H9 (cell line): ENCODE data around the gene GALNT2. TPM values are rescaled to one million over a fixed set of nuclear protein-coding genes. Genes with fewer than 3 reads are reported as not detected.

Experiments used
- DNase-seq: peaks from one replicate; pipeline ENCODE4 v3.0.0-alpha.2; 2017
- H2AFZ ChIP-seq: one replicate; pipeline ENCODE4 v1.6.1; 2013; ENCODE audit warnings: mild to moderate bottlenecking, low read length, control low read depth, moderate library complexity
- H2AK5ac ChIP-seq: 2 replicates; pipeline ENCODE4 v1.6.1; 2013; ENCODE audit warnings: low read length, control low read depth, mixed read lengths; ENCODE audit not compliant: insufficient read length
- H2BK120ac ChIP-seq: one replicate; pipeline ENCODE4 v1.6.1; 2013; ENCODE audit warnings: low read depth, mild to moderate bottlenecking, low read length, control low read depth, inconsistent platforms; ENCODE audit not compliant: poor library complexity, severe bottlenecking
- H2BK12ac ChIP-seq: 2 replicates; pipeline ENCODE4 v1.6.1; 2013; ENCODE audit warnings: low read length, control low read depth, mixed read lengths, low read depth; ENCODE audit not compliant: insufficient read length
- H2BK15ac ChIP-seq: 2 replicates; pipeline ENCODE4 v1.6.1; 2013; ENCODE audit warnings: low read depth, low read length, control low read depth
- H2BK20ac ChIP-seq: one replicate; pipeline ENCODE4 v1.6.1; 2013; ENCODE audit warnings: low read depth, mild to moderate bottlenecking, low read length, control low read depth, inconsistent platforms; ENCODE audit not compliant: poor library complexity, severe bottlenecking
- H2BK5ac ChIP-seq: 2 replicates; pipeline ENCODE4 v1.6.1; 2013; ENCODE audit warnings: low read length, control low read depth, mixed read lengths; ENCODE audit not compliant: insufficient read length
- H3K14ac ChIP-seq: 2 replicates; pipeline ENCODE4 v1.6.1; 2013; ENCODE audit warnings: low read length, control low read depth; ENCODE audit not compliant: insufficient read depth
- H3K18ac ChIP-seq: 2 replicates; pipeline ENCODE4 v1.6.1; 2013; ENCODE audit warnings: low read depth, mild to moderate bottlenecking, mixed read lengths, low read length, control low read depth; ENCODE audit not compliant: insufficient read length
- H3K23ac ChIP-seq: 2 replicates; pipeline ENCODE4 v1.6.1; 2013; ENCODE audit warnings: low read length, control low read depth, mixed read lengths, low read depth; ENCODE audit not compliant: insufficient read length
- H3K23me2 ChIP-seq: 2 replicates; pipeline ENCODE4 v1.6.1; 2013; ENCODE audit warnings: low read depth, mild to moderate bottlenecking, mixed read lengths, low read length, control low read depth; ENCODE audit not compliant: insufficient read length, poor library complexity, severe bottlenecking
- H3K27ac ChIP-seq: 2 replicates; pipeline ENCODE4 v1.5.1; 2013; ENCODE audit warnings: low read length, control low read depth, mixed read lengths, low read depth; ENCODE audit not compliant: insufficient read length
- H3K27me3 ChIP-seq: 2 replicates; pipeline ENCODE4 v1.6.1; 2013; ENCODE audit warnings: low read length, control low read depth, inconsistent platforms; ENCODE audit not compliant: insufficient read depth
- H3K4ac ChIP-seq: 2 replicates; pipeline ENCODE4 v1.6.1; 2013; ENCODE audit warnings: low read depth, mild to moderate bottlenecking, control low read depth, inconsistent platforms, low read length, moderate library complexity
- H3K4me1 ChIP-seq: 2 replicates; pipeline ENCODE4 v1.6.1; 2013; ENCODE audit warnings: low read length, control low read depth, inconsistent platforms; ENCODE audit not compliant: insufficient read depth
- H3K4me2 ChIP-seq: 2 replicates; pipeline ENCODE4 v1.6.1; 2013; ENCODE audit warnings: low read length, control low read depth, mixed read lengths; ENCODE audit not compliant: insufficient read length, insufficient read depth
- H3K56ac ChIP-seq: 2 replicates; pipeline ENCODE4 v1.6.1; 2013; ENCODE audit warnings: low read depth, mild to moderate bottlenecking, mixed read lengths, low read length, control low read depth; ENCODE audit not compliant: insufficient read length
- H3K79me1 ChIP-seq: 2 replicates; pipeline ENCODE4 v1.6.1; 2013; ENCODE audit warnings: low read depth, mild to moderate bottlenecking, moderate library complexity, low read length, control low read depth, inconsistent platforms; ENCODE audit not compliant: insufficient read depth, poor library complexity, severe bottlenecking
- H3K79me2 ChIP-seq: 2 replicates; pipeline ENCODE4 v1.6.1; 2013; ENCODE audit warnings: low read length, control low read depth, inconsistent platforms; ENCODE audit not compliant: insufficient read depth
- H3K9ac ChIP-seq: 2 replicates; pipeline ENCODE4 v1.6.1; 2013; ENCODE audit warnings: low read length, control low read depth, mixed read lengths; ENCODE audit not compliant: insufficient read length; ENCODE audit errors: extremely low read depth
- H3K9me3 ChIP-seq: one replicate; pipeline ENCODE4 v1.6.1; 2013; ENCODE audit warnings: low read depth, low read length, inconsistent platforms; ENCODE audit not compliant: control insufficient read depth
- H3T11ph ChIP-seq: one replicate; pipeline ENCODE4 v1.6.1; 2013; ENCODE audit warnings: mild to moderate bottlenecking, low read length, control low read depth, inconsistent platforms
- H4K20me1 ChIP-seq: one replicate; pipeline ENCODE4 v1.6.1; 2013; ENCODE audit not compliant: control insufficient read depth, insufficient read length, insufficient read depth
- H4K5ac ChIP-seq: 2 replicates; pipeline ENCODE4 v1.6.1; 2013; ENCODE audit warnings: low read depth, mild to moderate bottlenecking, mixed read lengths, low read length, control low read depth; ENCODE audit not compliant: insufficient read length
- H4K8ac ChIP-seq: replicated peaks from 2 replicates; pipeline ENCODE4 v1.6.1; 2013; ENCODE audit warnings: low read length, control low read depth, mixed read lengths, low read depth; ENCODE audit not compliant: insufficient read length
- H4K91ac ChIP-seq: 2 replicates; pipeline ENCODE4 v1.6.1; 2013; ENCODE audit warnings: low read depth, mild to moderate bottlenecking, moderate library complexity, mixed read lengths, low read length, control low read depth; ENCODE audit not compliant: insufficient read length
- H3K27ac Mint-ChIP-seq, 3 experiments: 2 replicates in 2 of 3; 3 replicates in 1 of 3; pipeline ENCODE4 v1.8.0; 2020 to 2021; ENCODE audit warnings: mixed read lengths in 3 of 3, mild to moderate bottlenecking in 1 of 3, moderate library complexity in 1 of 3
- H3K27me3 Mint-ChIP-seq: 2 replicates; pipeline ENCODE4 v1.8.0; 2021; ENCODE audit warnings: low read depth, mild to moderate bottlenecking, moderate library complexity, mixed read lengths
- H3K36me3 Mint-ChIP-seq, 3 experiments: 2 replicates in 2 of 3; 3 replicates in 1 of 3; pipeline ENCODE4 v1.8.0; 2020 to 2021; ENCODE audit warnings: low read depth in 3 of 3, mixed read lengths in 3 of 3; ENCODE audit not compliant: insufficient read depth in 1 of 3
- H3K4me1 Mint-ChIP-seq, 2 experiments: 2 replicates each; pipeline ENCODE4 v1.8.0; 2020; ENCODE audit warnings: mixed read lengths in 2 of 2
- H3K4me3 Mint-ChIP-seq, 2 experiments: 2 replicates in 1 of 2; 3 replicates in 1 of 2; pipeline ENCODE4 v1.8.0; 2020 to 2021; ENCODE audit warnings: mild to moderate bottlenecking in 2 of 2, mixed read lengths in 2 of 2, moderate library complexity in 1 of 2
- H3K9me3 Mint-ChIP-seq, 2 experiments: 2 replicates in 1 of 2; 3 replicates in 1 of 2; pipeline ENCODE4 v1.8.0; 2020; ENCODE audit warnings: mild to moderate bottlenecking in 2 of 2, mixed read lengths in 2 of 2, moderate library complexity in 1 of 2
- CTCF ChIP-seq: fragments of 200-600 bp; sonication (generic); conservative IDR thresholded peaks from 3 replicates; pipeline ENCODE4 v1.8.0; 2021; ENCODE audit warnings: antibody characterized with exemption, mild to moderate bottlenecking
- WGBS: extraction: QIAGEN DNeasy Blood & Tissue Kit; methylation state at CpG from one replicate; pipeline ENCODE4 v1.1.7; 2013; ENCODE audit warnings: missing lambda C conversion rate, low lambda C conversion rate, mixed read lengths; ENCODE audit not compliant: insufficient read length; ENCODE audit errors: extremely low coverage; 5-methylcytosine and 5-hydroxymethylcytosine counted together
- total RNA-seq: library from RNA; stranded (reverse); gene quantifications from 2 replicates; pipeline ENCODE4 v1.2.1, GENCODE V29; 2021

GALNT2 gene
- total RNA-seq, 1 experiment from 2014 or later, result 57.6 TPM

- Histone ChIP-seq H3K4me2 (no peak overlapping the region), H3K27ac (no peak overlapping the region), H3K4me1 (peaks cover 7% of the 10 kb centered on the region; the same call in 1 of the 2 replicates), H4K91ac (no peak overlapping the region), H2BK5ac (no peak overlapping the region), H4K5ac (no peak overlapping the region), H3K79me1 (peaks cover 21% of the 10 kb centered on the region), H3K14ac (no peak overlapping the region), H3K79me2 (peaks cover 21% of the 10 kb centered on the region; the same call in 1 of the 2 replicates), H3K56ac (no peak overlapping the region), H3T11ph (no peak overlapping the region), H2BK12ac (no peak overlapping the region), H3K23me2 (no peaks in the 10 kb centered on the region), H4K8ac (no peak overlapping the region), H2AK5ac (no peak overlapping the region), H2AFZ (no peak overlapping the region), H2BK120ac (no peak overlapping the region), H3K9ac (no peak overlapping the region), H3K23ac (no peak overlapping the region), H4K20me1 (no peaks in the 10 kb centered on the region), H2BK15ac (no peak overlapping the region), H3K4ac (no peak overlapping the region), H3K27me3 (no peaks in the 10 kb centered on the region), H3K18ac (no peak overlapping the region), H2BK20ac (no peak overlapping the region), H3K9me3 (no peaks in the 10 kb centered on the region)
- no CpG with 5 or more reads among the region's 7 CpGs for WGBS
- TF ChIP-seq CTCF, result no peak
- Mint-ChIP-seq H3K9me3 (no peaks in the 10 kb centered on the region), H3K4me1 (peaks cover 33 to 36% of the 10 kb centered on the region in 2 experiments), H3K36me3 (peaks cover 2 to 4% (median 3%) of the 10 kb centered on the region in 3 experiments; a peak in 5 of 7 replicates), H3K4me3 (no peak overlapping the region), H3K27me3 (no peaks in the 10 kb centered on the region), H3K27ac (no peak overlapping the region)
- no peak for DNase-seq
These were observed 9.1 kb downstream of the GALNT2 start for GRCh38 chr1:230076121-230076520.
